Pons (tissue), 1 donor: ENCODE data around the gene CENPS.
A peak's percentile ranks its signal among the peaks of the same experiment; 100 is the strongest.
"Not testable (repeated sequence)": the region's sequence is repeated elsewhere in the genome, so short reads cannot be mapped to it uniquely, and the experiment has no call there.

ENCODE experiments used
- DNase-seq: peaks from one replicate; pipeline ENCODE4 v3.0.0-alpha.2; 2016; ENCODE audit warnings: low spot score

The CENPS gene

GRCh38 chr1:10419351-10419750 is 10.9 kb upstream of the CENPS start:
- DNase-seq: no peak

DNA sequence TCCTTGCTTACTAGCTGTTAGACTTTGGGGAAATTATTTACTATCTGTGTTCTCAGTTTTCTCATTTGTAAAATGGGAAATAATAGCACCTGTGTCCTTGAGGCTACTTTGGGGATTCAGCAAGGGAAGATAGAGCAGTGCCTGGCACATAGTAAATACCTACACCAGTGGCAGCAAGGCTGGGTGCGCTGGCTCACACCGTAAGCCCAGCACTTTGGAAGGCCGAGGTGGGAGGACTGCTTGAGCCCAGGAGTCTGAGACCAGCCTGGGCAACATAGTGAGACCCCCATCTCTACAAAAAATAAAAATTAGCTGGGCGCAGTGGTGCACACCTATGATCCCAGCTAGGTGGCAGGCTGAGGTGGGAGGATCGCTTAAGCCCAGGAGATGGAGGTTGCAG is 8.6 kb upstream of the CENPS start:
- no peak for DNase-seq

DNA sequence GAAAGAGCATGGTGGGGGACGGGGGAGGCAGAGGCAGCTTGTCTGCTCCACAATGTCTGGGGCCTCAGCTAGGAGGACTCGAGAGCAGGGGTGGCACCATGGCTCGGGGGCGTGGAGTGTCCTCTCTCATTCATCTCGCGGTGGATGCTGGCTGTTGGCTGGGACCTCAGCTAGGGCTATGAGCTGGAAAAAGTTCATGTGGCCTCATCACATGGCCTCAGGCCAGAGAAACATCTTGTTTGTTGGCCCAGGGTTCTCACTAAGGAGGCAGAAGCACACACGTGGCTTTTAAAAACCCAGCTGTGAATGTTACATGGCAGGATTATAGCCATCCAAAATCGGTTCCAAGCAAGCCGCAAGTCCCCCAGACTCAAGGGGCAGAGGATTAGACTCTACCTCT is 6.2 kb upstream of the CENPS start:
- no peak for DNase-seq

DNA sequence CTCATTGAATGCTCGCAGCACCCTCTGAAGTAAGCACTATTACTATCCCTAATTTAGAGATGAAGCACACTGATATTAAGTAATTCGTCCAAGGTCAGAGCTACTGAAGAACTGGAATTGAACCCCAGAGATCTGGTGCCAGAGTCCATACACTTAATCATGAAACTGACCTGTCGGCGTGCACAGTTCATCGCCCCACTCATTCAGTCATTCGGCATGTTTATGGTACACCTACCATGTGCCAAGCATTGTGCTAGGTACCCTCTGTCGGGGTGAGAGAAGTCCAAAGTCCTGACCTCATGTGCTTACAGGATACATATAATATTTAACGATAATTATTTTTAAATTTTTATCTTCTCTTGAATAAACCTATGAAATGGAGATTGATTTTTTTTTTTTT is 5.6 kb upstream of the CENPS start:
- no peak for DNase-seq

- not testable (repeated sequence) for DNase-seq
These were observed 4.3 kb upstream of the CENPS start for GRCh38 chr1:10425826-10426534.

- DNase-seq: not testable (repeated sequence)
These were observed 3.7 kb upstream of the CENPS start for GRCh38 chr1:10426535-10426848.

- no peak for DNase-seq
These were observed 1.2 kb upstream of the CENPS start for GRCh38 chr1:10428984-10429383.

DNA sequence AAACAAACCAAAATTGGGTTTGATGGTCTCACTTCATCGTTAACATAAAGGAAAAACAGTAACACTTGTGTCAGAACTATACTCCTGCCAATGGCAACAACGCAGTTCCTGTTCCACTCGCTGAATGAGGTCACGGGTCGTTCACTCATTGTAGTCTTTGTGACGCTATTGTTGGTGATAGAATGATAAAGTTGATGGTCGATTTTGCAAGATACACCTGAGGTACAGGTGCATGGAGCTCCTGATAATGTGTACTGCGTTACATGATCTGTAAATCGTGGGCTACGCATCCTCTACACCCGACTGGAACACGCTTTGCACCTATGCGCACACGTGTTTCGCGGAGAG is 391 bp upstream of the CENPS start:
- DNase-seq: peak; percentile 51

DNA sequence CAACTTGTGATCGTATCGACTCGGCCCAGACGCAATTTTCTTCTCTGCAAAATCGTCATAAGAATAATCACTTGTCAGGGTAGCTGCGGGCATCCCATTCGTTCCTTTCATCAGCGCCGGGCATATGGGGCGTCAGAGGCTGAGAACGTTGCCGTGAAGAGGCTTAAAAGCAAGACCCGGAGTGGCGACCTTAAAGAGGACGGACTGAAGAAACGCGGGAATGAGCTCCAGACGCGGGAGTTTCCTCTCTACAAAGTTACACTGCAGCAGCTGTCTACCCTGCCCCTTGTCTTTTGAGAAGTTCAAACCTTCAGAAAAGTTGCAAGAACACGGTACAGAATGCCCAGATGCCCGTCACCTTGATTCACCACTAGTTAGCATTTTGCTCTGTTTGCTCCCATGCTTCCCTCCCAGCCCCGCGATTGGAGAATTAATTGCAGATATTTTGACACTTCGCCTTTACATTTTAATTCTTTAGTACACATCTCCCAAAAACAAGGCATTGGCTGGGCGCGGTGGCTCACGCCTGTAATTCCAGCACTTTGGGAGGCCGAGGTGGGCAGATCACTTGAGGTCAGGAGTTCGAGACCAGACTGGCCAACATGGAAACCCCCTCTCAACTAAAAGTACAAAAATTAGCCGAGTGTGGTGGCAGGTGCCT is 967 bp downstream of the CENPS start:
- peak; percentile 16 for DNase-seq

DNA sequence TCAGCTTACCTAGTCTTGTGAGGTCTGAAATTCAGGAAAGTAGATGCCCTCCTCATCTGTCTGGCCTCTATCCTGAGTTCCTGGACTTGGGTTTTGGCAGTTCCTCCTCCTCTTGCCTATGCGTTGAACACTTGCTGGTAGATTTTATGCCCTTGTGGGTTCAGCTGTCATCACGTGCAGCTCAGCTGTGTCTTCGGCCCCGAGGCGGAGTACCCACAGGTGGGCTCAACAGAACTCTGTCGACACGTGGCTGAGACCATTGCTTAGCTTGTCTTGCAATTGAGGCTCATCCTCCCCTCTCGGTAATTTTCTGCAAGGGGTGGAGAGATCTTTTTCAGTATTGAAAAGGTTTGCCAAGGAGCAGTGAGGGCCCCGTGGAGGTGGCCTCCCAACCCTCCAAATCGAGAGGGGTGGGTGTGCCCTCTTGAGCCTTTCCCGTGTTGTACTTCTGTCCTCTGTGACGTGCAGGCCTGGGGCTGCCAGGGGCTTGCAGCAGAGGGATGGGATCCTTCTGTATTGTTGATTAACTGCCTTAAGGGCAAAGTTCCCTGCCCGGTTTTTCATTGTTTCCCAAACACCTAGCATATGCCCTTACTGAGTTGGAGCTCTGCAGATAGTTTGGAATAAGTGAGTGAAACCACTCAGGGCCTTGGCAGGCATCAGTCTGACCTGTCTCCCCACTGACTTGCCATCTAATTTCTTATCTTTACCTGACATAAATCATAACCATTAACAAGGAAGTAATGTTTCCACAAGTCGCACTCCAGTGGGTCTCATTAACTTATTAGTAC is 2.9 kb downstream of the CENPS start:
- DNase-seq: no peak

- DNase-seq: no peak
These were observed 3.6 kb downstream of the CENPS start for GRCh38 chr1:10433790-10434189.

GRCh38 chr1:10434590-10434989 is 4.4 kb downstream of the CENPS start:
- no peak for DNase-seq

- DNase-seq: no peak
These were observed 6.8 kb downstream of the CENPS start for GRCh38 chr1:10437052-10437451.

GRCh38 chr1:10438677-10439163 is 8.5 kb downstream of the CENPS start:
- DNase-seq: no peak

DNA sequence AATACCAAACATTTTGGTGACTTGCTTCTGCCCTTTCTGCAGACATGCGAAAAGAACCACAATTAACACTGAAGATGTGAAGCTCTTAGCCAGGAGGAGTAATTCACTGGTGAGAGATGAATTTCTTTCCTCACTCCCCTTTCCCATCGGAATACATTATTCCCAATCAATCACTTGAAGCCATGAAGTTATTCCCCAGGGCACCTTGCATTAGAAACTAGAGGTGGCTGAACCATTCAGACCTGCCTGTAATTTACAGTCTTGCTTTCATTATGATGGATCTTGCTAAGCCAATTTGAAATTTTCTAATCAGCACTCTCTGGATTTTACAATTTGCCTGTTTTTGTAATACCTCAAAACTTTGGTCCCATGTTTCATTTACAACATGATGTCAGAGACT is 10.1 kb downstream of the CENPS start:
- no peak for DNase-seq

- no peak for DNase-seq
These were observed 10.6 kb downstream of the CENPS start for GRCh38 chr1:10440794-10441193.

DNA sequence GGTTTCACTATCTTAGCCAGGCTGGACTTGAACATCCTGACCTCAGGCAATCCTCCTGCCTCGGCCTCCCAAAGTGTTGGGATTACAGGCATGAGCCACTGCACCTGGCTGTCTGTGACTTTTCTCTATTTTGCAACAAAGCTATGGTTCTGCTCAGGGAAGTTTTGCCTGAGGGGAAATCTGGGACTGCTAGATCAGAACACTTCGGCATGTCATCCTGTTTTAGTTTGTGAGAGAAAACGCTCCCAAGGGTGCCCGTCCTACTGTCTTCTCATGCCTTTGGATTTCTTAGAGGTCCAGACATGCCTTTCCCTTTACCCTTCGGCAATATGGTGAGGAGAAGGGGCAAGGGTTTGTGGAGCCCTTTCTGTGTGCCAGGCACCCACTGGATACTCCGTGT is 14.0 kb downstream of the CENPS start:
- no peak for DNase-seq

- no peak for DNase-seq
These were observed 14.7 kb downstream of the CENPS start for GRCh38 chr1:10444795-10445397.

GRCh38 chr1:10446790-10447422 is 16.7 kb downstream of the CENPS start:
- DNase-seq: no peak

DNA sequence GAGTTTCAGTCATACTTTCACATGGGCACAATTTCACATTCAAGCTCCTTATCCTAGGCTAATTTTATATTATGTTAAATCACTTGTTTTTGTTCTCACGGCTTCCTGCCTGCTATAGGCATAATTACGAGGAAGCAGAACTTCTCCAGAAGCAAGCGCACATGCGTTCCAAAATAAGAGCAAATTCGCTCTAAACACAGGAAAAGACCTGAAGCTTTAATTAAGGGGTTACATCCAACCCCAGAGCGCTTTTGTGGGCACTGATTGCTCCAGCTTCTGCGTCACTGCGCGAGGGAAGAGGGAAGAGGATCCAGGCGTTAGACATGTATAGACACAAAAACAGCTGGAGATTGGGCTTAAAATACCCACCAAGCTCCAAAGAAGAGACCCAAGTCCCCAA is 19.5 kb downstream of the CENPS start, which contains the start of gene CORT:
TSS of gene CORT (plus strand) at position 281 of the 400 bp plus-strand sequence. CDS start 193 bp downstream, outside the sequence.
- DNase-seq: no peak

DNA sequence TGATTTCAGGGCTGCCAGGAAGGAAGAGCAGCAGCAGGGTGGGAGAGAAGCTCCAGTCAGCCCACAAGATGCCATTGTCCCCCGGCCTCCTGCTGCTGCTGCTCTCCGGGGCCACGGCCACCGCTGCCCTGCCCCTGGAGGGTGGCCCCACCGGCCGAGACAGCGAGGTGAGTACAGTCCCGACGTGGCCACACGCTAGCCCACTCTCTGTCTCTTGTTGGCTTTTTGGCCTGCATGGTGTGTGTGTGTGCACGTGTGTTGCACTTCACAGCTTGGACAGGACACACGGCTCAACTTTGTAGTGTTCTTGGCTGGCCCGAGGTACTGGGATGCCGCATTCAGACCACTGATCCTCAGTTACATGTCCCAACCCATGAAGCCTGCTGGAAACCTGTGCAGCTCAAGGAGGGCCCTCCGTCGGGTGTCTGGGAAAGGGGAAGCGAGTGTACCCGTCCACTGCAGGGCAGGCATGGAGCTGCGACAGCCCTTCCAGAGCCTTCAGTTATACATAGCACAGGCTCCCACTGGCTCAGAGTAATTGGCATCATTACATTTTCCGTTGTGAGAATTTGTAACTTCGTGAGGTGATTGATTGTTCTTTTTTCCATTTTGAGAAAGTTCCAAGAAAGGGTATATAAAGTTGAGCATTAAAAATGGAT is 20.1 kb downstream of the CENPS start:
- DNase-seq: no peak

DNA sequence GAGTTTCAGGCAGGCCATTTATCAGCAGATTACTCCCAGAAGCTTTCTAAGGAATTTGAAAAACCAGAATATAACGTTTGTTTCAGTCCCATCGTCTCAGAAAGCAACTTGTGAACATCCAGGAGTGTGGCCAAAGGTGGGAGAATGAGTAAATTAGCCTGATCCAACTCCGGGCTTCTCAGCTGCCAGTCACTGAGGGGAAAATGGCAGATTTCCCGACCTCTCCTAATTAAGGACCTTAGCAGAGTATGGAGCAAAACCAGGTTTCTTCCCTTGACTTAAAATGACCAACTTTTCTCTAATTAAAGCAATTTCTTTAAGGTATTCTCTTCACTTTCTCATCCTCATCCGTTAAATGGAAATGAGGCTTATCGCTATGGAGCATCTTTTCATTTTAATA is 20.6 kb downstream of the CENPS start:
- no peak for DNase-seq
